ENCODE data around the gene RPL29.
"Not testable (repeated sequence)": the region's sequence is repeated elsewhere in the genome, so short reads cannot be mapped to it uniquely, and the experiment has no call there.

RPL29 gene

GRCh38 chr3:51995346-51996163 lies at the start of gene RPL29:
Gene RPL29, minus strand, starts transcription at chr3:51995895. Its CDS starts 434 bp downstream, at chr3:51995461.
- peak within 1 kb of the TSS; percentile 100 for H3K4me3 Mint-ChIP-seq
- peak; percentile 95 for DNase-seq
- CTCF ChIA-PET, result interaction anchor here (0.8 to 2.0 kb wide), 8 partner anchors 13 to 225 kb away, joined by 3 to 8 read pairs (median 3); partner anchors contain the start of genes ABHD14B and PARP3
- H3K4me1 Mint-ChIP-seq, result peaks cover 44% of the 10 kb centered on the region
- no peaks in the 10 kb centered on the region for H3K9me3 Mint-ChIP-seq
- peak within 1 kb of the TSS; percentile 99 for H3K27ac Mint-ChIP-seq
- H3K27me3 Mint-ChIP-seq, result peaks cover 34% of the 10 kb centered on the region
- peaks cover 44% of the 10 kb centered on the region for H3K36me3 Mint-ChIP-seq

- CTCF ChIA-PET, result interaction anchor here (0.6 kb wide), 1 partner anchor 44 kb away, joined by 3 read pairs; no protein-coding TSS in a partner anchor
- Mint-ChIP-seq H3K27ac (no peak overlapping the region), H3K36me3 (peaks cover 12% of the 10 kb centered on the region)
These were observed 49.3 kb upstream of the RPL29 start for GRCh38 chr3:52044869-52045619.

GRCh38 chr3:52043750-52044149 lies 48.1 kb upstream of the RPL29 start:
- Mint-ChIP-seq H3K4me1 (peaks cover 6% of the 10 kb centered on the region), H3K27ac (no peak overlapping the region), H3K36me3 (no peaks in the 10 kb centered on the region), H3K27me3 (peaks cover 53% of the 10 kb centered on the region), H3K9me3 (no peaks in the 10 kb centered on the region), H3K4me3 (no peak overlapping the region)
- DNase-seq, result no peak
- CTCF ChIA-PET, result no interaction called here

More at GRCh38 chr3:52044869-52045619, 49.3 kb upstream of the RPL29 start:
- H3K4me3 Mint-ChIP-seq, result no peak overlapping the region
- peaks cover 45% of the 10 kb centered on the region for H3K27me3 Mint-ChIP-seq
- DNase-seq, result no peak
- no peaks in the 10 kb centered on the region for H3K9me3 Mint-ChIP-seq
- H3K4me1 Mint-ChIP-seq, result peaks cover 14% of the 10 kb centered on the region

GRCh38 chr3:52043039-52043438 lies 47.3 kb upstream of the RPL29 start:
- H3K4me1 Mint-ChIP-seq, H3K27ac Mint-ChIP-seq: not testable (repeated sequence)
- H3K27me3 Mint-ChIP-seq, result peaks cover 59% of the 10 kb centered on the region

GRCh38 chr3:52041118-52041731 lies 45.5 kb upstream of the RPL29 start:
- CTCF ChIA-PET, result interaction anchor here (1.0 to 1.8 kb wide), 4 partner anchors 10 to 82 kb away, joined by 3 to 6 read pairs (median 4); no protein-coding TSS in a partner anchor
- DNase-seq, result no peak
- peaks cover 77% of the 10 kb centered on the region for H3K27me3 Mint-ChIP-seq
- H3K27ac Mint-ChIP-seq, result no peak overlapping the region
- no peaks in the 10 kb centered on the region for H3K36me3 Mint-ChIP-seq
- H3K4me1 Mint-ChIP-seq, result peaks cover 6% of the 10 kb centered on the region
- H3K4me3 Mint-ChIP-seq, result no peak overlapping the region
- H3K9me3 Mint-ChIP-seq, result no peaks in the 10 kb centered on the region

More at GRCh38 chr3:52043039-52043438, 47.3 kb upstream of the RPL29 start:
- H3K36me3 Mint-ChIP-seq, H3K4me3 Mint-ChIP-seq, DNase-seq, H3K9me3 Mint-ChIP-seq, CTCF ChIA-PET: not testable (repeated sequence)

GRCh38 chr3:52040600-52040999 lies 44.9 kb upstream of the RPL29 start:
- Mint-ChIP-seq H3K9me3 (no peaks in the 10 kb centered on the region), H3K27me3 (peaks cover 83% of the 10 kb centered on the region), H3K4me3 (no peak overlapping the region), H3K27ac (no peak overlapping the region), H3K36me3 (no peaks in the 10 kb centered on the region), H3K4me1 (peaks cover 6% of the 10 kb centered on the region)
- CTCF ChIA-PET, result interaction anchor here (0.8 to 1.8 kb wide), 4 partner anchors 12 to 82 kb away, joined by 3 to 6 read pairs (median 4); partner anchors contain the start of gene DUSP7
- DNase-seq, result no peak

GRCh38 chr3:52039846-52040245 lies 44.2 kb upstream of the RPL29 start:
- DNase-seq, result no peak
- H3K27me3 Mint-ChIP-seq, result peaks cover 88% of the 10 kb centered on the region
- CTCF ChIA-PET, result interaction anchor here (1.2 kb wide), 1 partner anchor 16 kb away, joined by 3 read pairs; the partner anchor contains the start of gene DUSP7
- H3K27ac Mint-ChIP-seq, result no peak overlapping the region
- H3K4me3 Mint-ChIP-seq, result no peak overlapping the region
- peaks cover 3% of the 10 kb centered on the region for H3K4me1 Mint-ChIP-seq
- no peaks in the 10 kb centered on the region for H3K36me3 Mint-ChIP-seq
- H3K9me3 Mint-ChIP-seq, result no peaks in the 10 kb centered on the region

GRCh38 chr3:52039426-52039825 lies 43.7 kb upstream of the RPL29 start:
- Mint-ChIP-seq H3K36me3 (no peaks in the 10 kb centered on the region), H3K27me3 (peaks cover 90% of the 10 kb centered on the region), H3K4me1 (peaks cover 3% of the 10 kb centered on the region), H3K4me3 (no peak overlapping the region), H3K27ac (no peak overlapping the region), H3K9me3 (no peaks in the 10 kb centered on the region)
- CTCF ChIA-PET, result no interaction called here
- DNase-seq, result no peak

GRCh38 chr3:52038227-52038626 lies 42.5 kb upstream of the RPL29 start:
- H3K9me3 Mint-ChIP-seq, result no peaks in the 10 kb centered on the region
- DNase-seq, result no peak
- H3K27me3 Mint-ChIP-seq, result peaks cover 82% of the 10 kb centered on the region
- no peaks in the 10 kb centered on the region for H3K36me3 Mint-ChIP-seq
- peaks cover 3% of the 10 kb centered on the region for H3K4me1 Mint-ChIP-seq
- CTCF ChIA-PET, result interaction anchor here (1.1 kb wide), 1 partner anchor 16 kb away, joined by 4 read pairs; no protein-coding TSS in a partner anchor
- no peak overlapping the region for H3K4me3 Mint-ChIP-seq
- no peak overlapping the region for H3K27ac Mint-ChIP-seq

GRCh38 chr3:52037291-52037690 lies 41.6 kb upstream of the RPL29 start:
- no peak for DNase-seq
- Mint-ChIP-seq H3K4me1 (peaks cover 3% of the 10 kb centered on the region), H3K27ac (no peak overlapping the region), H3K4me3 (no peak overlapping the region), H3K27me3 (peaks cover 72% of the 10 kb centered on the region), H3K36me3 (no peaks in the 10 kb centered on the region), H3K9me3 (no peaks in the 10 kb centered on the region)
- CTCF ChIA-PET, result interaction anchor here (1.1 to 1.4 kb wide), 2 partner anchors 17 to 36 kb away, joined by 4 to 7 read pairs; no protein-coding TSS in a partner anchor

- no peak overlapping the region for H3K4me3 Mint-ChIP-seq
- no peaks in the 10 kb centered on the region for H3K9me3 Mint-ChIP-seq
- no peaks in the 10 kb centered on the region for H3K4me1 Mint-ChIP-seq
- DNase-seq, result peak; percentile 40
- no peaks in the 10 kb centered on the region for H3K36me3 Mint-ChIP-seq
- H3K27ac Mint-ChIP-seq, result no peak overlapping the region
- CTCF ChIA-PET, result interaction anchor here (1.4 kb wide), 1 partner anchor 35 kb away, joined by 7 read pairs; no protein-coding TSS in a partner anchor
- H3K27me3 Mint-ChIP-seq, result peaks cover 68% of the 10 kb centered on the region
These were observed 41.1 kb upstream of the RPL29 start for GRCh38 chr3:52036829-52037228.

- Mint-ChIP-seq H3K36me3 (no peaks in the 10 kb centered on the region), H3K4me3 (no peak overlapping the region), H3K4me1 (no peaks in the 10 kb centered on the region), H3K27ac (no peak overlapping the region), H3K9me3 (no peaks in the 10 kb centered on the region), H3K27me3 (peaks cover 63% of the 10 kb centered on the region)
- CTCF ChIA-PET, result interaction anchor here (1.4 kb wide), 1 partner anchor 35 kb away, joined by 7 read pairs; no protein-coding TSS in a partner anchor
- DNase-seq, result no peak
These were observed 40.6 kb upstream of the RPL29 start for GRCh38 chr3:52036222-52036694.

- no peaks in the 10 kb centered on the region for H3K4me1 Mint-ChIP-seq
- CTCF ChIA-PET, result no interaction called here
- H3K36me3 Mint-ChIP-seq, result no peaks in the 10 kb centered on the region
These were observed 39.0 kb upstream of the RPL29 start for GRCh38 chr3:52034651-52035050.

GRCh38 chr3:52034212-52034611 lies 38.5 kb upstream of the RPL29 start:
- no peak for DNase-seq
- CTCF ChIA-PET, result no interaction called here
- H3K27ac Mint-ChIP-seq, result no peak overlapping the region

More at GRCh38 chr3:52034651-52035050, 39.0 kb upstream of the RPL29 start:
- no peak for DNase-seq
- no peaks in the 10 kb centered on the region for H3K9me3 Mint-ChIP-seq
- no peak overlapping the region for H3K4me3 Mint-ChIP-seq
- peaks cover 51% of the 10 kb centered on the region for H3K27me3 Mint-ChIP-seq
- H3K27ac Mint-ChIP-seq, result no peak overlapping the region

More at GRCh38 chr3:52034212-52034611, 38.5 kb upstream of the RPL29 start:
- H3K4me3 Mint-ChIP-seq, result no peak overlapping the region
- no peaks in the 10 kb centered on the region for H3K36me3 Mint-ChIP-seq
- H3K27me3 Mint-ChIP-seq, result peaks cover 51% of the 10 kb centered on the region
- no peaks in the 10 kb centered on the region for H3K4me1 Mint-ChIP-seq
- H3K9me3 Mint-ChIP-seq, result no peaks in the 10 kb centered on the region
